ENCODE data around the gene NCAPG2.

DNA sequence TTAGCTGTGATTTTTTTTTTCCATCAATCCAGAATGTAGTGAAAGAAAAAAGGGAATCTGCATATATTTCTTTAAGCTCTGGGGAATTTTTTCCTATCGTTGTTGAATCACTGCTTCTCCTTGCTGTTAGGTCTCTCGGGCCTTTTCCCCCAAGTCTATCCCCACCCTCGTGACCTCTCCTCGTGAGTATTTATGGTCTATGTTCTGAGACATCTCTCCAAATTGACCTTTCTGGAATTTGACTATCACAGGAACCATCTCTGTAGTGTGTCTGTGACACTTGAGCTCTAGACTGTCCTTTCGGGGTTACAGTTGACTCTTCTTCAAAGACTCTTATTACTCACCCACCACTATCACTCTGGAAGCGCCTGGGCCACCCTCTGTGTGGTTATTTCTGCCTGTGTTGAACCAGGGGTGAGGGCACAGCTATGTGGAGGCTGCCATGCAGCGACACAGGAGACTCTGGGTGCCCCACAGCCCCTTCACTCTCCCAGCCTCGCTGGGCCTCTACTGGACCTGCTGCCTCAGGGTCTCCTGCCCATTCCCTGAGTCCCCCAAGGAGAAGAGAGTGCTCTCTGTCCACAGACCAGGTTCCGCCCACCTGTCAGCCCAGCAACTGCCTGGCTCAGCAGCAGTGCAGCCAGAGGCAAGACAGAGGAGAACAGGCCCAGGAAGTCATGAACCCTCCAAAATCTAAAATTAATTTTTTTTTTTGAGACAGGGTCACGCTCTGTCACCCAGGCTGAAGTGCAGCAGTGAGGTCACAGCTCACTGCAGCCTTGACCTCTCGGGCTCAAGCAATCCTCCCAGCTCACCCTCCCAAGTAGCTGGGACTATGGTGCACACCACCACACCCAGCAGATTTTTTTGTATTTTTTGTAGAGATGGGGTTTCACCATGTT lies 71.3 kb downstream of the NCAPG2 start:
- TF ChIP-seq, protein P1, sequence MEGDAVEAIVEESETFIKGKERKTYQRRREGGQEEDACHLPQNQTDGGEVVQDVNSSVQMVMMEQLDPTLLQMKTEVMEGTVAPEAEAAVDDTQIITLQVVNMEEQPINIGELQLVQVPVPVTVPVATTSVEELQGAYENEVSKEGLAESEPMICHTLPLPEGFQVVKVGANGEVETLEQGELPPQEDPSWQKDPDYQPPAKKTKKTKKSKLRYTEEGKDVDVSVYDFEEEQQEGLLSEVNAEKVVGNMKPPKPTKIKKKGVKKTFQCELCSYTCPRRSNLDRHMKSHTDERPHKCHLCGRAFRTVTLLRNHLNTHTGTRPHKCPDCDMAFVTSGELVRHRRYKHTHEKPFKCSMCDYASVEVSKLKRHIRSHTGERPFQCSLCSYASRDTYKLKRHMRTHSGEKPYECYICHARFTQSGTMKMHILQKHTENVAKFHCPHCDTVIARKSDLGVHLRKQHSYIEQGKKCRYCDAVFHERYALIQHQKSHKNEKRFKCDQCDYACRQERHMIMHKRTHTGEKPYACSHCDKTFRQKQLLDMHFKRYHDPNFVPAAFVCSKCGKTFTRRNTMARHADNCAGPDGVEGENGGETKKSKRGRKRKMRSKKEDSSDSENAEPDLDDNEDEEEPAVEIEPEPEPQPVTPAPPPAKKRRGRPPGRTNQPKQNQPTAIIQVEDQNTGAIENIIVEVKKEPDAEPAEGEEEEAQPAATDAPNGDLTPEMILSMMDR (conservative IDR thresholded peaks at IDR 0.05 in 1 of 2, IDR thresholded peaks at IDR 0.05 in 1 of 2; ENCODE audit: low read depth in 1 of 2, low read length in 2 of 2) = no peak
- TF ChIP-seq EZH2 (IDR thresholded peaks at IDR 0.05; ENCODE audit: low read length, missing control alignments) = no peak
